Skeletal muscle satellite cell (primary cell): Measurements from ENCODE around the gene ATP6V1B1. TPM values are rescaled to one million over a fixed set of nuclear protein-coding genes. Genes with fewer than 3 reads are reported as not detected.

Experiments
- H3K27me3 ChIP-seq: 2 replicates; pipeline ENCODE4 v1.7.0; 2013; ENCODE audit warnings: low read length; ENCODE audit not compliant: control insufficient read depth, insufficient read depth
- H3K36me3 ChIP-seq: 2 replicates; pipeline ENCODE4 v1.7.0; 2013; ENCODE audit warnings: mild to moderate bottlenecking, control low read depth, low read length; ENCODE audit not compliant: insufficient read depth
- H3K4me1 ChIP-seq: 2 replicates; pipeline ENCODE4 v1.7.0; 2013; ENCODE audit warnings: low read length; ENCODE audit not compliant: control insufficient read depth, insufficient read depth
- H3K4me2 ChIP-seq: 2 replicates; pipeline ENCODE4 v1.7.0; 2013; ENCODE audit warnings: mild to moderate bottlenecking, low read length
- H3K4me3 ChIP-seq: 2 replicates; pipeline ENCODE4 v1.7.0; 2013; ENCODE audit warnings: low read length
- H3K9ac ChIP-seq: 2 replicates; pipeline ENCODE4 v1.7.0; 2013; ENCODE audit warnings: mild to moderate bottlenecking, low read depth, low read length, moderate library complexity
- H3K9me3 ChIP-seq: replicated peaks from 2 replicates; pipeline ENCODE4 v1.7.0; 2013; ENCODE audit warnings: mild to moderate bottlenecking, control low read depth, low read length
- total RNA-seq: library from RNA; depleted of rRNA; stranded (reverse); fragments of >200 nt; gene quantifications from 2 replicates; pipeline ENCODE4 v1.2.3, GENCODE V29; 2012; rRNA removed

The ATP6V1B1 gene
- 1.3 TPM in 1 of 2 replicates, not detected in the other for total RNA-seq

- no peaks in the 10 kb centered on the region for H3K36me3 ChIP-seq
- no peak within 1 kb of the TSS for H3K9ac ChIP-seq
- H3K4me3 ChIP-seq = no peak within 1 kb of the TSS
- H3K4me1 ChIP-seq = no peaks in the 10 kb centered on the region
- H3K4me2 ChIP-seq = no peak within 1 kb of the TSS
- H3K27me3 ChIP-seq = no peaks in the 10 kb centered on the region
- no peaks in the 10 kb centered on the region for H3K9me3 ChIP-seq
Measured at GRCh38 chr2:70935468-70936164, at the start of gene ATP6V1B1. ATP6V1B1 (plus strand) TSS chr2:70935900; CDS start chr2:70935955, 55 bp downstream.

DNA sequence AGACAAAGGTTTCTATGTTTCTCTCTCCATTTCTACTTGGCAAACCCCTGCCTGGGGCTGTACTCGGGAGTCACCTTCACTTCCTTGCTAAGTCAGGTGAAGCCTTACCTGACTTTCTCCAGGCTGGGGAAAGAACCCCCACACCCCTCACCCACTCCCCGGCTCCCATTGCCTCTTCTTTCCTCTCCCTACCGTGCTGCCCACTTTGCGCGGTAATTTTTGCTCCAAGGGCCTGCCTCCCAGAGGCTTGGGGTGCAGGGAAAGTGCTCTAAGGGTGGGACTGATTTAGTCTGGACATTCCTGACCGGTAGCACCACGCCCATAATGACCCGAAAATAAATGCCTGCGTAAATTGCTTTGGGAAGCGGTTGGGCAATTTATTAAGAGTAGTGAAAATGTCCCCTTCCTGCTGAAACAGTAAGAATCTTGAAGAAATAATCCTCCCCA, 49.1 kb upstream of the ATP6V1B1 start:
- Histone ChIP-seq H3K36me3 (no peaks in the 10 kb centered on the region), H3K4me1 (peaks cover 14% of the 10 kb centered on the region), H3K27me3 (peaks cover 78% of the 10 kb centered on the region), H3K9ac (no peak overlapping the region), H3K9me3 (no peaks in the 10 kb centered on the region), H3K4me3 (no peak overlapping the region), H3K4me2 (no peak overlapping the region)

- H3K4me3 ChIP-seq = peak overlapping the region; percentile 76
- peaks cover 14% of the 10 kb centered on the region for H3K4me1 ChIP-seq
- H3K27me3 ChIP-seq = peaks cover 84% of the 10 kb centered on the region
- H3K9ac ChIP-seq = no peak overlapping the region
- no peaks in the 10 kb centered on the region for H3K9me3 ChIP-seq
- H3K4me2 ChIP-seq = peak overlapping the region; percentile 92
- no peaks in the 10 kb centered on the region for H3K36me3 ChIP-seq
Measured at GRCh38 chr2:70887208-70887549, 48.5 kb upstream of the ATP6V1B1 start.

- Histone ChIP-seq H3K4me2 (peak overlapping the region; percentile 92), H3K4me1 (peaks cover 14% of the 10 kb centered on the region), H3K9me3 (no peaks in the 10 kb centered on the region), H3K27me3 (peaks cover 89% of the 10 kb centered on the region), H3K4me3 (peak overlapping the region; percentile 76), H3K9ac (no peak overlapping the region), H3K36me3 (no peaks in the 10 kb centered on the region)
Measured at GRCh38 chr2:70887550-70888246, 48.0 kb upstream of the ATP6V1B1 start.

DNA sequence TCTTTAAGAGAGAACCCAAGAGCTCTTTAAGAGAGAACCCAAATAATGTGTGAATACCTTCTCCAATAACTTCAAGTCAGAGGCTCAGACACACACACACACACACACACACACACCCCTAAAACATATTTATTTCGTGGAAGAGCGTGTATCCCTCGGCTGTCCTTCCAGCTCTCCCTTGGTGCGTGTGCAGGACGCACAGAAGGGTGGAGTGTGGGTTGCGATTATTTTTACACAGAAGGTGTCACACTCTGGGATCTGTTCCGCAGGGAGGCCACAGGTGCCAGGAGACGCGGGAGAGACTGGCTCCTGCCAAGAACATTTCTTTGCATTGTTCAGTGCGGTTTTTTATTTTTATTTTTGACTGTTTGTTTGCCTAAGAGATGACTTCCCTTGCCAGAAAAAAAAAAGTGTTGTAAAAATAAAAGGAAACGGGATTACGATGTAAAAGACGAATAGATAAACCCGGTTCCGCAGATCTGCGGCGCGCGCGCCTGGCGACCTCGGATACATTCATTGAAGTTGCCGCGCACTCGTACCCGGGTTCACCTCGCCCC, 47.3 kb upstream of the ATP6V1B1 start:
- Histone ChIP-seq H3K4me3 (no peak overlapping the region), H3K9me3 (no peaks in the 10 kb centered on the region), H3K9ac (no peak overlapping the region), H3K4me2 (no peak overlapping the region), H3K4me1 (peaks cover 14% of the 10 kb centered on the region), H3K36me3 (no peaks in the 10 kb centered on the region), H3K27me3 (peaks cover 91% of the 10 kb centered on the region)

GRCh38 chr2:70888923-70889715, 46.6 kb upstream of the ATP6V1B1 start:
- no peaks in the 10 kb centered on the region for H3K36me3 ChIP-seq
- H3K4me1 ChIP-seq = peaks cover 14% of the 10 kb centered on the region
- H3K9ac ChIP-seq = no peak overlapping the region
- no peak overlapping the region for H3K4me3 ChIP-seq
- H3K27me3 ChIP-seq = peaks cover 91% of the 10 kb centered on the region
- H3K4me2 ChIP-seq = no peak overlapping the region
- no peaks in the 10 kb centered on the region for H3K9me3 ChIP-seq

GRCh38 chr2:70889716-70890037, 46.0 kb upstream of the ATP6V1B1 start:
- H3K36me3 ChIP-seq = no peaks in the 10 kb centered on the region
- peaks cover 14% of the 10 kb centered on the region for H3K4me1 ChIP-seq
- no peak overlapping the region for H3K9ac ChIP-seq
- peaks cover 92% of the 10 kb centered on the region for H3K27me3 ChIP-seq
- no peaks in the 10 kb centered on the region for H3K9me3 ChIP-seq
- no peak overlapping the region for H3K4me2 ChIP-seq
- H3K4me3 ChIP-seq = no peak overlapping the region

GRCh38 chr2:70890469-70891065, 45.1 kb upstream of the ATP6V1B1 start:
- H3K4me1 ChIP-seq = peaks cover 14% of the 10 kb centered on the region
- peaks cover 92% of the 10 kb centered on the region for H3K27me3 ChIP-seq
- no peak overlapping the region for H3K9ac ChIP-seq
- no peak overlapping the region for H3K4me3 ChIP-seq
- no peaks in the 10 kb centered on the region for H3K36me3 ChIP-seq
- no peaks in the 10 kb centered on the region for H3K9me3 ChIP-seq
- no peak overlapping the region for H3K4me2 ChIP-seq

- H3K4me2 ChIP-seq = no peak overlapping the region
- peaks cover 14% of the 10 kb centered on the region for H3K4me1 ChIP-seq
- H3K27me3 ChIP-seq = peaks cover 91% of the 10 kb centered on the region
- no peaks in the 10 kb centered on the region for H3K36me3 ChIP-seq
- H3K9me3 ChIP-seq = no peaks in the 10 kb centered on the region
- H3K4me3 ChIP-seq = no peak overlapping the region
- no peak overlapping the region for H3K9ac ChIP-seq
Measured at GRCh38 chr2:70891572-70892357, 43.9 kb upstream of the ATP6V1B1 start.

DNA sequence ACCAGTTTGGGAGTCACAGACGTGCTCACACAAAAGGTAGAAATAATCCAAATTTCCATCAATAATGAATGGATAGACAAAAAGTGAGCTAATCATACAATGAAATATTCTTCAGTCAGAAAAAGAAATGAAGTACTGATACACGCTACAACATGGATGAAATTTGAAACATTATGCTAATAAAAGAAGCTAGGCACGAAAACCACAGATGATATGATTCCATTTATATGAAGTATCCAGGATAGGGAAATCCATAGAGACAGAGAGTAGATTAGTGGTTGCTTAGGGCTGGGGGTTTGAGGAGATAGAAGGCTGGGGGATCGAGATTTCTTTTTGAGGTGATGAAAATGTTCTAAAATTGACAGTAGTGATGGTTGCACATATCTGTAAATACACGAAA, 43.0 kb upstream of the ATP6V1B1 start:
- Histone ChIP-seq H3K4me2 (no peak overlapping the region), H3K4me1 (peaks cover 6% of the 10 kb centered on the region), H3K27me3 (peaks cover 92% of the 10 kb centered on the region), H3K4me3 (no peak overlapping the region), H3K36me3 (no peaks in the 10 kb centered on the region), H3K9me3 (no peaks in the 10 kb centered on the region), H3K9ac (no peak overlapping the region)
